Activated naive CD8-positive, alpha-beta T cell treated with anti-CD3 and anti-CD28 coated beads, Interleukin-2, amount 50 U/mL, for 24 hours (primary cell): ENCODE results near the gene CEMIP.
A peak's percentile ranks its signal among the peaks of the same experiment; 100 is the strongest.

Source experiments
- ATAC-seq: fragments of 150-1000 bp; cut with Tn5 transposase; one replicate; pipeline ENCODE4 v1.10.0; 2021
- DNase-seq: peaks from one replicate; pipeline ENCODE4 v3.0.0; 2021
- H3K27ac Mint-ChIP-seq: one replicate; pipeline ENCODE4 v1.8.0; 2021; ENCODE audit warnings: mild to moderate bottlenecking, mixed read lengths
- H3K27me3 Mint-ChIP-seq: one replicate; pipeline ENCODE4 v1.8.0; 2021; ENCODE audit warnings: mixed read lengths
- H3K36me3 Mint-ChIP-seq: one replicate; pipeline ENCODE4 v1.8.0; 2021; ENCODE audit warnings: low read depth, mixed read lengths
- H3K4me1 Mint-ChIP-seq: one replicate; pipeline ENCODE4 v1.8.0; 2021; ENCODE audit warnings: mixed read lengths
- H3K4me3 Mint-ChIP-seq: one replicate; pipeline ENCODE4 v1.8.0; 2021; ENCODE audit warnings: mild to moderate bottlenecking, moderate library complexity, mixed read lengths
- H3K9me3 Mint-ChIP-seq: one replicate; pipeline ENCODE4 v1.8.0; 2021; ENCODE audit warnings: mixed read lengths

The CEMIP gene

GRCh38 chr15:80778964-80779657, at the start of gene CEMIP:
Gene CEMIP, plus strand, starts transcription at chr15:80779370. Its CDS starts 94,510 bp downstream, at chr15:80873880.
- peak; percentile 73 for ATAC-seq
- peak; percentile 73 for DNase-seq
- Mint-ChIP-seq H3K27me3 (peaks cover 42% of the 10 kb centered on the region), H3K9me3 (no peaks in the 10 kb centered on the region), H3K4me1 (peaks cover 11% of the 10 kb centered on the region), H3K27ac (no peak within 1 kb of the TSS), H3K4me3 (peak within 1 kb of the TSS; percentile 70), H3K36me3 (no peaks in the 10 kb centered on the region)

- no peaks in the 10 kb centered on the region for H3K27me3 Mint-ChIP-seq
- no peaks in the 10 kb centered on the region for H3K9me3 Mint-ChIP-seq
- ATAC-seq (no peak), DNase-seq (no peak)
- H3K4me3 Mint-ChIP-seq = no peak overlapping the region
- no peak overlapping the region for H3K27ac Mint-ChIP-seq
- H3K36me3 Mint-ChIP-seq = peaks cover 5% of the 10 kb centered on the region
- H3K4me1 Mint-ChIP-seq = no peaks in the 10 kb centered on the region
Measured at GRCh38 chr15:80730387-80730786, 48.8 kb upstream of the CEMIP start.

- Mint-ChIP-seq H3K4me3 (no peak overlapping the region), H3K9me3 (no peaks in the 10 kb centered on the region), H3K27me3 (no peaks in the 10 kb centered on the region), H3K36me3 (peaks cover 5% of the 10 kb centered on the region), H3K27ac (no peak overlapping the region), H3K4me1 (no peaks in the 10 kb centered on the region)
- DNase-seq (no peak), ATAC-seq (no peak)
Measured at GRCh38 chr15:80730926-80731325, 48.2 kb upstream of the CEMIP start.

- Mint-ChIP-seq H3K36me3 (peaks cover 2% of the 10 kb centered on the region), H3K27me3 (no peaks in the 10 kb centered on the region), H3K4me3 (no peak overlapping the region), H3K4me1 (no peaks in the 10 kb centered on the region), H3K27ac (no peak overlapping the region), H3K9me3 (no peaks in the 10 kb centered on the region)
- no peak for ATAC-seq
- no peak for DNase-seq
Measured at GRCh38 chr15:80732167-80732566, 47.0 kb upstream of the CEMIP start.

GRCh38 chr15:80732818-80733217, 46.4 kb upstream of the CEMIP start:
- no peak for DNase-seq
- no peak overlapping the region for H3K27ac Mint-ChIP-seq
- H3K4me3 Mint-ChIP-seq = no peak overlapping the region
- H3K27me3 Mint-ChIP-seq = no peaks in the 10 kb centered on the region
- H3K36me3 Mint-ChIP-seq = peaks cover 2% of the 10 kb centered on the region
- ATAC-seq = no peak
- no peaks in the 10 kb centered on the region for H3K9me3 Mint-ChIP-seq
- no peaks in the 10 kb centered on the region for H3K4me1 Mint-ChIP-seq

GRCh38 chr15:80733460-80733859, 45.7 kb upstream of the CEMIP start:
- Mint-ChIP-seq H3K27ac (no peak overlapping the region), H3K27me3 (no peaks in the 10 kb centered on the region), H3K9me3 (peaks cover 3% of the 10 kb centered on the region), H3K4me1 (no peaks in the 10 kb centered on the region), H3K4me3 (no peak overlapping the region), H3K36me3 (peaks cover 2% of the 10 kb centered on the region)
- no peak for ATAC-seq
- DNase-seq = no peak

GRCh38 chr15:80735344-80735743, 43.8 kb upstream of the CEMIP start:
- H3K4me1 Mint-ChIP-seq = no peaks in the 10 kb centered on the region
- DNase-seq (no peak), ATAC-seq (no peak)
- no peak overlapping the region for H3K27ac Mint-ChIP-seq
- H3K9me3 Mint-ChIP-seq = peaks cover 6% of the 10 kb centered on the region
- no peaks in the 10 kb centered on the region for H3K27me3 Mint-ChIP-seq
- peaks cover 2% of the 10 kb centered on the region for H3K36me3 Mint-ChIP-seq
- H3K4me3 Mint-ChIP-seq = no peak overlapping the region

GRCh38 chr15:80736560-80736959, 42.6 kb upstream of the CEMIP start:
- H3K4me3 Mint-ChIP-seq = no peak overlapping the region
- H3K27ac Mint-ChIP-seq = no peak overlapping the region
- no peaks in the 10 kb centered on the region for H3K4me1 Mint-ChIP-seq
- no peak for DNase-seq
- peaks cover 6% of the 10 kb centered on the region for H3K9me3 Mint-ChIP-seq
- ATAC-seq = no peak
- H3K36me3 Mint-ChIP-seq = peaks cover 2% of the 10 kb centered on the region
- no peaks in the 10 kb centered on the region for H3K27me3 Mint-ChIP-seq

GRCh38 chr15:80739919-80740318, 39.3 kb upstream of the CEMIP start:
- H3K27me3 Mint-ChIP-seq = no peaks in the 10 kb centered on the region
- no peak overlapping the region for H3K27ac Mint-ChIP-seq
- no peaks in the 10 kb centered on the region for H3K4me1 Mint-ChIP-seq
- no peak overlapping the region for H3K4me3 Mint-ChIP-seq
- no peak for ATAC-seq
- H3K36me3 Mint-ChIP-seq = peaks cover 2% of the 10 kb centered on the region
- H3K9me3 Mint-ChIP-seq = peaks cover 6% of the 10 kb centered on the region
- no peak for DNase-seq

GRCh38 chr15:80742081-80742480, 37.1 kb upstream of the CEMIP start:
- H3K4me1 Mint-ChIP-seq = no peaks in the 10 kb centered on the region
- H3K36me3 Mint-ChIP-seq = peaks cover 2% of the 10 kb centered on the region
- peaks cover 13% of the 10 kb centered on the region for H3K9me3 Mint-ChIP-seq
- ATAC-seq = no peak
- DNase-seq = no peak
- no peaks in the 10 kb centered on the region for H3K27me3 Mint-ChIP-seq
- H3K4me3 Mint-ChIP-seq = no peak overlapping the region
- no peak overlapping the region for H3K27ac Mint-ChIP-seq

GRCh38 chr15:80743189-80743833, 35.9 kb upstream of the CEMIP start:
- Mint-ChIP-seq H3K27ac (no peak overlapping the region), H3K4me1 (no peaks in the 10 kb centered on the region), H3K4me3 (no peak overlapping the region), H3K36me3 (peaks cover 2% of the 10 kb centered on the region), H3K9me3 (peaks cover 11% of the 10 kb centered on the region), H3K27me3 (no peaks in the 10 kb centered on the region)
- DNase-seq (no peak), ATAC-seq (no peak)

- Mint-ChIP-seq H3K27ac (no peak overlapping the region), H3K27me3 (no peaks in the 10 kb centered on the region), H3K9me3 (peaks cover 6% of the 10 kb centered on the region), H3K4me1 (no peaks in the 10 kb centered on the region), H3K36me3 (peaks cover 2% of the 10 kb centered on the region), H3K4me3 (no peak overlapping the region)
- ATAC-seq (no peak), DNase-seq (no peak)
Measured at GRCh38 chr15:80744415-80744814, 34.8 kb upstream of the CEMIP start.

- H3K4me3 Mint-ChIP-seq = no peak overlapping the region
- H3K9me3 Mint-ChIP-seq = peaks cover 6% of the 10 kb centered on the region
- no peak overlapping the region for H3K27ac Mint-ChIP-seq
- H3K36me3 Mint-ChIP-seq = peaks cover 2% of the 10 kb centered on the region
- ATAC-seq (no peak), DNase-seq (no peak)
- H3K27me3 Mint-ChIP-seq = no peaks in the 10 kb centered on the region
- no peaks in the 10 kb centered on the region for H3K4me1 Mint-ChIP-seq
Measured at GRCh38 chr15:80744826-80745225, 34.3 kb upstream of the CEMIP start.

GRCh38 chr15:80745888-80746287, 33.3 kb upstream of the CEMIP start:
- no peak overlapping the region for H3K27ac Mint-ChIP-seq
- H3K4me3 Mint-ChIP-seq = no peak overlapping the region
- H3K9me3 Mint-ChIP-seq = peaks cover 6% of the 10 kb centered on the region
- H3K27me3 Mint-ChIP-seq = no peaks in the 10 kb centered on the region
- DNase-seq = no peak
- ATAC-seq = no peak
- peaks cover 7% of the 10 kb centered on the region for H3K36me3 Mint-ChIP-seq
- no peaks in the 10 kb centered on the region for H3K4me1 Mint-ChIP-seq

GRCh38 chr15:80747317-80748053, 31.7 kb upstream of the CEMIP start:
- no peaks in the 10 kb centered on the region for H3K4me1 Mint-ChIP-seq
- H3K27me3 Mint-ChIP-seq = no peaks in the 10 kb centered on the region
- no peak for ATAC-seq
- H3K36me3 Mint-ChIP-seq = peaks cover 9% of the 10 kb centered on the region
- DNase-seq = no peak
- H3K4me3 Mint-ChIP-seq = no peak overlapping the region
- peaks cover 6% of the 10 kb centered on the region for H3K9me3 Mint-ChIP-seq
- H3K27ac Mint-ChIP-seq = no peak overlapping the region
